Loucy (cell line): ENCODE measurements around the gene LGR4.

Experiments
- EZH2phosphoT487 ChIP-seq: fragments of 200-600 bp; IDR thresholded peaks from 2 replicates; pipeline ENCODE4 v1.6.1; 2018; ENCODE audit warnings: antibody characterized with exemption, mild to moderate bottlenecking, moderate library complexity, borderline replicate concordance
- TF ChIP-seq, protein P1 (sequence below): fragments of 200-600 bp; sonication (generic); conservative IDR thresholded peaks from 2 replicates; pipeline ENCODE4 v1.5.1; 2014; ENCODE audit warnings: mild to moderate bottlenecking, antibody characterized with exemption, low read length

DNA sequence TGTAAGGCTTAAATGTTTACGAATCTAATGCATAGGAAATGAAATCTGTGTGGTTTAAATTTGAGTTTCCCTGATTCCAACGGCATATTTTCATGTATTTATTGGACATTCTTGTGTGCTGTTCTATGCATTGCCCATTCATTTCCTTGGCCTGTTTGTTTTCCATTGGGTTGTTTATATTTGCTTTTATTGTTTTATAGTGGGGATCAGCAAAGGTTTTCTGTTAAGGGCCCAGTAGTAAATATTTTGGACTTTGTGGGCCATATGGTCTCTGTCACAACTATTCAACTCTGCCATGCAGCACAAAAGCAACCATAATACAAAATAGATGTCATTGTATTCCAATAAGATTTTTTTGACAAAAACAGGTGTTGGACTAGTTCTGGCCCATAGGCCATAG, 5.2 kb upstream of the LGR4 start:
- TF ChIP-seq, protein P1, sequence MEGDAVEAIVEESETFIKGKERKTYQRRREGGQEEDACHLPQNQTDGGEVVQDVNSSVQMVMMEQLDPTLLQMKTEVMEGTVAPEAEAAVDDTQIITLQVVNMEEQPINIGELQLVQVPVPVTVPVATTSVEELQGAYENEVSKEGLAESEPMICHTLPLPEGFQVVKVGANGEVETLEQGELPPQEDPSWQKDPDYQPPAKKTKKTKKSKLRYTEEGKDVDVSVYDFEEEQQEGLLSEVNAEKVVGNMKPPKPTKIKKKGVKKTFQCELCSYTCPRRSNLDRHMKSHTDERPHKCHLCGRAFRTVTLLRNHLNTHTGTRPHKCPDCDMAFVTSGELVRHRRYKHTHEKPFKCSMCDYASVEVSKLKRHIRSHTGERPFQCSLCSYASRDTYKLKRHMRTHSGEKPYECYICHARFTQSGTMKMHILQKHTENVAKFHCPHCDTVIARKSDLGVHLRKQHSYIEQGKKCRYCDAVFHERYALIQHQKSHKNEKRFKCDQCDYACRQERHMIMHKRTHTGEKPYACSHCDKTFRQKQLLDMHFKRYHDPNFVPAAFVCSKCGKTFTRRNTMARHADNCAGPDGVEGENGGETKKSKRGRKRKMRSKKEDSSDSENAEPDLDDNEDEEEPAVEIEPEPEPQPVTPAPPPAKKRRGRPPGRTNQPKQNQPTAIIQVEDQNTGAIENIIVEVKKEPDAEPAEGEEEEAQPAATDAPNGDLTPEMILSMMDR: no peak
- no peak for TF ChIP-seq EZH2phosphoT487
